Measurements from ENCODE around the gene SLC22A17. TPM values are rescaled to one million over a fixed set of nuclear protein-coding genes. Genes with fewer than 3 reads are reported as not detected.
"Not testable (repeated sequence)": the region's sequence is repeated elsewhere in the genome, so short reads cannot be mapped to it uniquely, and the experiment has no call there.

The SLC22A17 gene
- total RNA-seq, 1 donor from 2014 or later: 29.3 TPM

DNA sequence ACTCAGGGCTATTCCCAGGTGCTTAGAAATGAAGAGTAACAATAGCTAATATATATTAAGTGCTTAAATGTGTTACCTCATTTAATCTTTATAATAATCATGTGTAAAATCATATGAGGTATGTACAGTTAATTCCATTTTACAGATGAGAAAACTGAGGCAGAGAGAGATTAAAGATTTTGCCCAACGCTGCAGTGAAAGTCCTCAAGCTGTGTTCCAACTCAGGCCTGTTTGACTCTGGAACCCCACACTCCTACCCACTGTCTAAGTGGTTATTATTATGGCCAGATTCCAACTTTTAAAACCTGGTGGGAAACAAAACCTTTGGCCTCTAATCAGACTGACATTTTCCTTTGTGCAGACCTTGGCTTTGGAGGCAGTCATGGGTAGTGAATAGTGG lies 34.3 kb upstream of the SLC22A17 start:
- Histone ChIP-seq H3K4me3 (ENCODE audit: insufficient read depth, low read depth, low read length) (no peak overlapping the region), H2AFZ (ENCODE audit: low read depth, low read length) (no peak overlapping the region), H3K9ac (ENCODE audit: low read length) (no peak overlapping the region), H3K79me2 (ENCODE audit: insufficient read depth, low read length) (no peaks in the 10 kb centered on the region), H3K4me1 (ENCODE audit: insufficient read depth, low read length) (no peaks in the 10 kb centered on the region), H4K20me1 (ENCODE audit: insufficient read depth, low read length) (no peaks in the 10 kb centered on the region), H3K9me3 (ENCODE audit: insufficient read depth, low read depth, low read length) (no peaks in the 10 kb centered on the region), H3K27me3 (ENCODE audit: insufficient read depth, low read length) (peaks cover 6% of the 10 kb centered on the region), H3K36me3 (ENCODE audit: insufficient read depth, low read length) (no peaks in the 10 kb centered on the region), H3K4me2 (ENCODE audit: low read length) (no peak overlapping the region), H3K27ac (ENCODE audit: low read depth, low read length) (no peak overlapping the region)
- Mint-ChIP-seq H3K9me3 (ENCODE audit: unreplicated experiment) (peaks cover 4% of the 10 kb centered on the region), H3K4me1 (ENCODE audit: low read depth, unreplicated experiment) (peaks cover 3% of the 10 kb centered on the region), H3K27me3 (ENCODE audit: low read depth, unreplicated experiment) (peaks cover 58% of the 10 kb centered on the region), H3K27ac (ENCODE audit: unreplicated experiment) (no peak overlapping the region), H3K4me3 (ENCODE audit: unreplicated experiment) (no peak overlapping the region), H3K36me3 (ENCODE audit: low read depth, unreplicated experiment) (peaks cover under 1% of the 10 kb centered on the region)
- DNase-seq (ENCODE audit: low read depth) (no peak), FAIRE-seq (no peak)
- no peak for TF ChIP-seq EZH2 (IDR thresholded peaks at IDR 0.05; ENCODE audit: insufficient read depth, low read length)
- TF ChIP-seq, protein P1, sequence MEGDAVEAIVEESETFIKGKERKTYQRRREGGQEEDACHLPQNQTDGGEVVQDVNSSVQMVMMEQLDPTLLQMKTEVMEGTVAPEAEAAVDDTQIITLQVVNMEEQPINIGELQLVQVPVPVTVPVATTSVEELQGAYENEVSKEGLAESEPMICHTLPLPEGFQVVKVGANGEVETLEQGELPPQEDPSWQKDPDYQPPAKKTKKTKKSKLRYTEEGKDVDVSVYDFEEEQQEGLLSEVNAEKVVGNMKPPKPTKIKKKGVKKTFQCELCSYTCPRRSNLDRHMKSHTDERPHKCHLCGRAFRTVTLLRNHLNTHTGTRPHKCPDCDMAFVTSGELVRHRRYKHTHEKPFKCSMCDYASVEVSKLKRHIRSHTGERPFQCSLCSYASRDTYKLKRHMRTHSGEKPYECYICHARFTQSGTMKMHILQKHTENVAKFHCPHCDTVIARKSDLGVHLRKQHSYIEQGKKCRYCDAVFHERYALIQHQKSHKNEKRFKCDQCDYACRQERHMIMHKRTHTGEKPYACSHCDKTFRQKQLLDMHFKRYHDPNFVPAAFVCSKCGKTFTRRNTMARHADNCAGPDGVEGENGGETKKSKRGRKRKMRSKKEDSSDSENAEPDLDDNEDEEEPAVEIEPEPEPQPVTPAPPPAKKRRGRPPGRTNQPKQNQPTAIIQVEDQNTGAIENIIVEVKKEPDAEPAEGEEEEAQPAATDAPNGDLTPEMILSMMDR (IDR thresholded peaks at IDR 0.05; ENCODE audit: insufficient read depth, low read depth, low read length): no peak

DNA sequence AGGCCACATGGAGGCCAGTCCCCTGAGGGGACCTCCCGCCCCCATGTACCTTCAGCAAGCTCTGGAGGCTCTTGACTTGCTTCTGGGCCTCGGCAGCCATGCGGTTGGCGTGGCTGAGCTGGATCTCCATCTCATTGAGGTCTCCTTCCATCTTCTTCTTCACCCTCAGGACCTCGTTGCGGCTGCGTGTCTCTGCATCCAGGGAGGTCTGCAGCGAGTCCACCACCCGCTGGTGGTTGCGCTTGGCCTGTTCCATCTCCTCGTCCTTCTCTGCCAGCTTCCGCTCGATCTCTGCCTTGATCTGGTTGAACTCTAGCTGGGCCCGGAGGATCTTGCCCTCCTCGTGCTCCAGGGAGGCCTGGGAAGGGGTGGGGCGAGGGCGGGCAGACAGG lies 33.6 kb upstream of the SLC22A17 start:
- H3K27ac Mint-ChIP-seq (ENCODE audit: unreplicated experiment): not testable (repeated sequence)

DNA sequence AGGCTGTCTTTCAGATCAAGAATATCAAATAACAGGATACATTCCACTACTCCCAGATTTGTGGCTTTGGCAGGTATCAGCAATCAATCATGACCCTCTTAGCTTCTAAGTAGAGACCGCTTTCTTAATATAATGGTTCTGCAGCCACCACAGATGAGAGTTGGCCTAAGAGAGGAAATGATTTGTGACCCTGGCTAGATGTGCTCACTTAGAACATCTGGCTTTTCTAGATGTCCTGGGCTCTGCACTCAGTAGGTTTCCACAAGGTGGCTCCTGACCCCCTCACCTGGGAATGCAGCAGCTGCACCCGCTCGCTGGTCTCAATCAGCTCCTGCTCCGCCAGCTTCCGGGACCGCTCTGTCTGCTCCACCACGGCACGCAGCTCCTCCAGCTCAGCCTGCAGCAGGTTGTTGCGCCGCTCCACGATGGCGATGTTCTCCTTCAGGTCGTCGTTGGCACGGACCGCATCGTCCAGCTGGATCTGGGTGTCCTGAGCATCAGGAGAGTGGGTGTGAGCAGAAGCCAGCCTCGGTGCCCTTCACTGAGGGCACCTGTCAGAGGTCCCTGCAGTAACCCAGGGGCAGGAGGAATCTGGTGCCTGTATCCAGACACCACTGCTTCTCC lies 33.1 kb upstream of the SLC22A17 start:
- peaks cover 3% of the 10 kb centered on the region for H3K36me3 Mint-ChIP-seq (ENCODE audit: low read depth, unreplicated experiment)
- no peaks in the 10 kb centered on the region for H3K9me3 ChIP-seq (ENCODE audit: insufficient read depth, low read depth, low read length)
- peaks cover 59% of the 10 kb centered on the region for H3K27me3 Mint-ChIP-seq (ENCODE audit: low read depth, unreplicated experiment)
- H3K4me3 ChIP-seq (ENCODE audit: insufficient read depth, low read depth, low read length): no peak overlapping the region
- TF ChIP-seq, protein P1 (IDR thresholded peaks at IDR 0.05; ENCODE audit: insufficient read depth, low read depth, low read length): no peak
- no peak for TF ChIP-seq EZH2 (IDR thresholded peaks at IDR 0.05; ENCODE audit: insufficient read depth, low read length)
- no peaks in the 10 kb centered on the region for H3K4me1 ChIP-seq (ENCODE audit: insufficient read depth, low read length)
- peaks cover 3% of the 10 kb centered on the region for H3K4me1 Mint-ChIP-seq (ENCODE audit: low read depth, unreplicated experiment)
- no peaks in the 10 kb centered on the region for H3K79me2 ChIP-seq (ENCODE audit: insufficient read depth, low read length)
- peaks cover 4% of the 10 kb centered on the region for H3K27me3 ChIP-seq (ENCODE audit: insufficient read depth, low read length)
- DNase-seq (ENCODE audit: low read depth): no peak
- no peak overlapping the region for H3K4me3 Mint-ChIP-seq (ENCODE audit: unreplicated experiment)
- H4K20me1 ChIP-seq (ENCODE audit: insufficient read depth, low read length): no peaks in the 10 kb centered on the region
- no peak overlapping the region for H3K27ac Mint-ChIP-seq (ENCODE audit: unreplicated experiment)
- no peak for FAIRE-seq
- no peaks in the 10 kb centered on the region for H3K36me3 ChIP-seq (ENCODE audit: insufficient read depth, low read length)
- no peak overlapping the region for H3K27ac ChIP-seq (ENCODE audit: low read depth, low read length)
- no peak overlapping the region for H2AFZ ChIP-seq (ENCODE audit: low read depth, low read length)
- peaks cover 4% of the 10 kb centered on the region for H3K9me3 Mint-ChIP-seq (ENCODE audit: unreplicated experiment)
- no peak overlapping the region for H3K9ac ChIP-seq (ENCODE audit: low read length)
- H3K4me2 ChIP-seq (ENCODE audit: low read length): no peak overlapping the region

More for the DNA sequence above, 33.6 kb upstream of the SLC22A17 start:
- not testable (repeated sequence) for H3K9ac ChIP-seq (ENCODE audit: low read length); H3K9me3 Mint-ChIP-seq (ENCODE audit: unreplicated experiment); H3K4me1 ChIP-seq (ENCODE audit: insufficient read depth, low read length); H3K36me3 ChIP-seq (ENCODE audit: insufficient read depth, low read length); H3K4me3 ChIP-seq (ENCODE audit: insufficient read depth, low read depth, low read length); H3K4me1 Mint-ChIP-seq (ENCODE audit: low read depth, unreplicated experiment); H3K36me3 Mint-ChIP-seq (ENCODE audit: low read depth, unreplicated experiment); H3K4me3 Mint-ChIP-seq (ENCODE audit: unreplicated experiment); H2AFZ ChIP-seq (ENCODE audit: low read depth, low read length); H3K4me2 ChIP-seq (ENCODE audit: low read length); H3K27me3 ChIP-seq (ENCODE audit: insufficient read depth, low read length); H3K9me3 ChIP-seq (ENCODE audit: insufficient read depth, low read depth, low read length); H3K79me2 ChIP-seq (ENCODE audit: insufficient read depth, low read length); DNase-seq (ENCODE audit: low read depth); H4K20me1 ChIP-seq (ENCODE audit: insufficient read depth, low read length); FAIRE-seq; H3K27ac ChIP-seq (ENCODE audit: low read depth, low read length)
- H3K27me3 Mint-ChIP-seq (ENCODE audit: low read depth, unreplicated experiment): peaks cover 59% of the 10 kb centered on the region

All from astrocyte (in vitro differentiated cells and primary cell).